MV-4-11 (cell line): ENCODE results near the gene DLG4.

Experiments used
- DNase-seq: peaks from one replicate; lab custom pipeline; 2025; lab: John Stamatoyannopoulos, UW

DLG4 gene

GRCh38 chr17:7219812-7220592 is at the start of gene DLG4, which contains the start of gene ACADVL:
Gene DLG4, minus strand, starts transcription at chr17:7219836.
Gene ACADVL, plus strand, starts transcription at chr17:7219938. Its CDS starts 47 bp downstream, at chr17:7219985.
- peak; percentile 71 for DNase-seq

- DNase-seq, result no peak
Observed at GRCh38 chr17:7266784-7267183, 47.1 kb upstream of the DLG4 start.

- no peak for DNase-seq
Observed at GRCh38 chr17:7263801-7264078, 44.1 kb upstream of the DLG4 start.

GRCh38 chr17:7262935-7263800 is 43.5 kb upstream of the DLG4 start:
- DNase-seq, result peak; percentile 42

GRCh38 chr17:7262192-7262934 is 42.7 kb upstream of the DLG4 start, which contains the start of gene CLDN7:
Gene CLDN7, minus strand, starts transcription at chr17:7262478. Its CDS starts 435 bp downstream, at chr17:7262043.
- DNase-seq, result no peak

GRCh38 chr17:7261379-7262191 is 41.9 kb upstream of the DLG4 start:
- DNase-seq, result no peak

GRCh38 chr17:7260651-7261378 is 41.2 kb upstream of the DLG4 start:
- DNase-seq, result no peak

- DNase-seq, result no peak
Observed at GRCh38 chr17:7260151-7260550, 40.5 kb upstream of the DLG4 start.

GRCh38 chr17:7259555-7259889 is 39.9 kb upstream of the DLG4 start:
- DNase-seq, result no peak

- DNase-seq, result peak; percentile 82
Observed at GRCh38 chr17:7258731-7259554, 39.3 kb upstream of the DLG4 start.

GRCh38 chr17:7256766-7257456 is 37.3 kb upstream of the DLG4 start:
- DNase-seq, result no peak

- DNase-seq, result no peak
Observed at GRCh38 chr17:7254511-7254910, 34.9 kb upstream of the DLG4 start.

- no peak for DNase-seq
Observed at GRCh38 chr17:7253082-7253481, 33.4 kb upstream of the DLG4 start.

- peak; percentile 91 for DNase-seq
Observed at GRCh38 chr17:7252176-7253043, 32.8 kb upstream of the DLG4 start, which contains the start of gene ELP5. Gene ELP5, plus strand, starts transcription at chr17:7252215. Its CDS starts 336 bp downstream, at chr17:7252551.

- DNase-seq, result peak; percentile 99
Observed at GRCh38 chr17:7251661-7252175, 32.1 kb upstream of the DLG4 start, which contains the start of gene CTDNEP1. Gene CTDNEP1, minus strand, starts transcription at chr17:7251734. Its CDS starts 438 bp downstream, at chr17:7251296.

GRCh38 chr17:7250695-7251627 is 31.3 kb upstream of the DLG4 start:
- no peak for DNase-seq

- DNase-seq, result peak; percentile 59
Observed at GRCh38 chr17:7249830-7250229, 30.2 kb upstream of the DLG4 start.
